Stimulated activated CD4-positive, alpha-beta T cell treated with anti-CD3 and anti-CD28 coated beads, TNF-alpha, amount 100 ng/mL, for 1 hour (primary cell): Measurements from ENCODE around the gene SNX25.
"Not testable (repeated sequence)": the region's sequence is repeated elsewhere in the genome, so short reads cannot be mapped to it uniquely, and the experiment has no call there.

ENCODE experiments used
- DNase-seq, 3 donors: peaks; one replicate each; pipeline ENCODE4 v3.0.0-alpha.2; 2020; ENCODE audit warnings: low read depth in 3 of 3, low spot score in 1 of 3

SNX25 gene

DNA sequence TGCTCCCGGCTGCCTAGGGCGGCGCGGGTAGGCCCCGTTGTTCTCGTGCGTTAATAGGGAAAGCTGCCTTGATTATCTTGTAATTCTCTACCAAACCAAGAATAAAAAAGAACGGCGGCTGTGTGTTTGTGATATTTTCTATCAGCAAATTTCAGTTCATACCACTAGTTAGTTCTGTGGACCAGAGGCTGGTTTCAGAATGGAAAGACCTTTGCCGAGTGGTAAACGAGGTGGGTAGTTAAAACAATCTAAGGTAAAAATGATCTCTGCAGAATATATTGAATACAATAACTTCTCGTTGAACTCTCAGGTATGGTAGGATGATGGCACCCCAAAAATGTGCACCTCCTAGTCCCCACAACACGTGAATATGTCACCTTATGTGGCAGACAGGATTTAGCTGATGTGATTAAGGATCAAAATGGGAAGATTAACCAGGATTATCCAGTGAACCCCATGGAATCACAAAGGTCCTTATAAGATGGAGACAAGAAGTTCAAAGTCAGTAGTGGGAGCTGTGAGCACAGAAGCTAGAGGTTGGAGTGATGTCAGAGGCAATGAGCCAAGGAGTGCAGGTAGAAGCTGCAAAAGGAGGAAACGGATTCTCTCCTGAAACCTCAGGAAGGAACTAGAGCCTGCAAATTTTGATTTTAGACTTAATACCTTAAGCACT, 5.0 kb upstream of the SNX25 start:
- DNase-seq, result no peak

DNA sequence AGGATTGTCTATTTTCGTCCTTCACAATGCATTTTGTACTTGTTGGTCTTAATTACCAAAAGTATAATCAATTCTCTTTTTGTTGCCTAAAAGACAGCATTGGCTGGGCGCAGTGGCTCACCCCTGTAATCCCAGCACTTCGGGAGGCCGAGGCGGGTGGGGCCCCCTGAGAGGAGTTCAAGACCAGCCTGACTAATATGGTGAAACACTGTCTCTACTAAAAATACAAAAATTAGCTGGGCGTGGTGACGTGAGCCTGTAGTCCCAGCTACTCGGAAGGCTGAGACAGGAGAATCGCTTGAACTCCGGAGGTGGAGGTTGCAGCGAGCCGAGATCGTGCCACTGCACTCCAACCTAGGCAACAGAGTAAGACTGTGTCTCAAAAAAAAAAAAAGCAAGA, 4.3 kb upstream of the SNX25 start:
- not testable (repeated sequence) for DNase-seq

DNA sequence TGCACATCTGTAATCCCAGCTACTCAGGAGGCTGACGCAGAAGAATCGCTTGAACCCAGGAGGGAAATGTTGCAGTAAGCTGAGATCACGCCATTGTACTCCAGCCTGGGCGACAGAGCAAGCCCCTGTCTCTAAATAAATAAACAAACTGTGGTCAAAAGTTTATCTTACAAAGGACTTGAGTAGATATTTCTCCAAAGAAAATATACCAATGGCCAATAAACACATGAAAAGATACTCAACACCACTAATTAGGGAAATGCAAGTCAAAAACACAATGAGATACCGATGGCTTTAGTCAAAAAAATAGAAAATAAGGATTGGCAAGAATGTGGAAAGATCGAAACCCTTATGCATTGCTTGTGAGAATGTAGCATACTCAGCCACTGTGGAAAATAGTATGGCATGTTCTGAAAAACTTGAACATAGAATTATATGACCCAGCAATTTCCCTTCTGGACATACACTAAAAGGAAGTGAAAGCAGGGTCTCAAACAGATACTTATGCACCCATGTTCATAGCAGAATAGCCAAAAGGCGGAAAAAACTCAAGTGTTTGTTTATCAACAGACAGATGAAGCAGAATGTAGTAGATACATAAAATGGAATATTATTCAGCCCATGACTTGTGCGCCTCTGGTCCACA, 3.6 kb upstream of the SNX25 start:
- no peak for DNase-seq

DNA sequence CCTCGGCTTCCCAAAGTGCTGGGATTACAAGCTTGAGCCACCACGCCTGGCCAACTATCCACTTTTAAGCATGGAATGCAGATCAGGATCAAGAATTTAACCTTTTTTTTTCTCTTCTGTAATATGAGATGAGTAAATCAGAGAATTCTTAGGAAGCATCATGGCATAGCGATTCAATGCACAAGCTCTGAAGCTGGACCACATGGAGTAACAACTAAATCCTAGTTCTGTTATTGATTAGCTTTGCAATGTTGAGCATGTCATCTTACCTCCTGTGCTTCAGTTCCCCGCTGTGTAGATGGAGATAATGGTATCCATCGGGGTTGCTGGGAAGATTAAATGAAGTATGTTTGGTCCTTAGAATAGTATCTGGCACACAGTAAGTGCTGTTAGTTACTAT, 1.9 kb upstream of the SNX25 start:
- no peak for DNase-seq

DNA sequence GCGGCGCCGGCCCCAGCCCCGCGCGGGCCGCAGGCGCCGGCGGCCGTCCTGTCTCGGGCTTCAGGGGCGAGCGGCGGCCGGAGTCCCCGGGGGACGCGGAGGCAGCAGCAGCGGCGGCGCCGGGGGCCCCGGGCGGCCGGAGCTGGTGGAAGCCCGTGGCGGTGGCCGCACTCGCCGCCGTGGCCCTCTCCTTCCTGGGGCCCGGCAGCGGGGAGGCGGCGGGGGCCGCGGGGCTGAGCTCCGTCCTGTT, 379 bp downstream of the SNX25 start:
- not testable (repeated sequence) for DNase-seq

DNA sequence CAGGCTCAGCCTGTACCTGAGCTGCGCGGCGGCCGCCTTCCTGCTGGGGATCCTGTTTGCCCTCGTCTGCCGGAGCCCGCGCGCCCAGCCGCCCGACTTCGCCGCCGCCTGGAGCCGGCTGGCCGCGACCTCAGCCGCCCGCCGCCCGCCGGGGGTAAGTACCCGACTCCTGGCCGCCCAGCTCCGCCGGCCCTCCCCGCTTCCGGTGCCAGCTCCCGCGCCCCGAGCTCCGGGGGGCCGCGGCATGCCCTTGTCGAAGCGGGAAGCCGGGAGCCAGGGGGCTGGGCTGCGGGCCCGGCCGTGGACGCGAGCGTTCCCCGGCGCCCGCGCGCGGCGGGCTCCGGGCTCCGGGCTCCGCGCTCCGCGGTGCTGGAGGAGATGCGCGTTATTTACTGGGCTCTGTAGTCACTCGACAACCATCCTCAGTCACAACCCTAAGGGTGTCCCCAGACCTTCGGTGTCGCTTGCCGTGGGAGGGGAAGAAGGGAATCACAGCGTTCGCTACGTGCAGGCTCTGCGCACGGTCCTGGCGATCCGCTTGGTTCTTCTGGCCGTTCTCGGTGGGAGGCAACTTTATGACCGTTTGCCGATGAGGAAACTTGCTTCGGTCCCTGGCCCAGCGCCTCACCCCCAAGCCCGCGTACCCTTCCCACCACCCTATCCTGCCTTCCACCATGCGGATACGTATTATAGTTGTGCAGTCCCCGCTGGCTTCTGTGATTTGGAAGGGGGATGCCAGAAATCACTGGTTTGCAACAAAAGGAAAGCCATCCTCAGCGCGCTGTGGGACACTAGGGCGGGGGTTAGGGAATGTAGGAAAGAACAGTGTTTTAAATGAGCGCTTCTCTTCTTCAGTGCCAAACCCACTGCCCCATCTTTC, 944 bp downstream of the SNX25 start:
- DNase-seq, result no peak

DNA sequence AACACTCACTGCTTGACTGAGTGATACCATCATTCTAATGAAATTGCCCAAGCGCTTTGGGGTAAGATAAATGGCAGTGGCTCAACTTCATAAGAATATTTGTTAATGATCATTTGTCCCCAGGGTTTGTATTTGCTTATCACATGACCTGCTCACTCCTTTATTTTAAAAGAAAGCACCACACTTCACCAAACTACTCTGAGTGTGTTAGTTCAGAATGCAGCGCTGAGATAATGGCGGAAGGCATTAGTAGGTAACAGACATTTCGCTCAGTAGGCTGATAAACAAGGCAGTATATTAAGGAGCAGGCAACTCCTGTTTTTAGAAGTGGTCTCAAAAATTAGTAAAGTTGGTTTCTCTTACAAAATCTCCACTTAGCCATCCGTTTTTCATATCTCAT, 1.6 kb downstream of the SNX25 start:
- DNase-seq, result no peak

DNA sequence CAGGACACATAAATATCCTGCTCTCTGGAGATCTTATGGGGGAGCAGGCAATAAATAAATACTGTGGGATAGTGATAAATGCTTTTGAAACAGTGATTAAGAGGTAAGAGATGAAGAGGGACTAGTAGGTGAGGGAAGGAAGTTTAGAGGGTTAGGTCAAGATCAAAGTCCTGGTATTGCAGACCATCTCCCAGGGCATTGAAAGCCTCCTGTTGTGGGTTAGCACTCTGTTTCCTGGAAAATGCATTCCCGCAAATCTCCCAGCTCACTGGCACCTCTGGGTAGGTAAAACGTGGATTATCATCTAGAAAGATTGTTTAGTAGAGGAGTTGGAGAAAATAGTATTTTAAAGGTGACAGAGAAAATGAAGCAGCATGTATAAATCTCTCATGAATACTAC, 2.2 kb downstream of the SNX25 start:
- DNase-seq, result no peak

DNA sequence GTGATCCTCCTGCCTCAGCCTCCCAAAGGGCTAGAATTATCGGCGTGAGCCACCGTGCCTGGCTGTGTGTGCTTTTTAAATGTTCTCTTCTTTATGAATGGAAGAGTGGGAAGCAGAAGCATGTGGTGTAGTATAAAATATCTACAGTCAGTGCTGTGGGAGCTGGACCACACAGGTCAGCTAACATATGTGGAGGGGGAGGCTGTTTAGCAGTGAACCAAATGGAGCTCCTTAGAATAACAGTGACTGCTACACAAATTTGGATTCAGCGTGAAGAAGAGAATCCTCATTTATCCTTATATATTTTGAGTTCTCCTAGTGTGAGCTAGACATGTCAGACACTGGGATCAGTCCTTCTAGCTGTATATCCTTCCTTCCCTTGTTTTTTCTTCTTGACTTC, 3.2 kb downstream of the SNX25 start:
- DNase-seq, result no peak

DNA sequence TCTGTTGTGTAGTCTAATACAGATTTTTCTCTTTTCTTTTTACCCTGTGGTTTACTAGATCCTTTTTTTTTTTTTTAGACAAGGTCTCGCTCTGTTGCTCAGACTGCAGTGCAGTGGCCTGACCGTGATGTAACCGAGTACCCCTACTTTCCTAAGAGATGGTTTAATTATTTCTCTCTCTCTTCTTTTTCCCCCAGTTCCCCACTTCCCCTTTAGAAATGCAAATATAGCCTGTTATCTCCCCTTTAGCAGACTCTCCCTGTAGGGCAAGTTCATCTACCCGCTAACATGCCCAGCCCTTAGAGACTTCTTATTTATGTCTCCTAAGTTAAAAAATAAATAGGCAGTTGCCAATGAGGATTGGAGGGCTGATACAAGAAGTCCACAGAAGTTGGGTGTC, 4.5 kb downstream of the SNX25 start:
- no peak for DNase-seq

DNA sequence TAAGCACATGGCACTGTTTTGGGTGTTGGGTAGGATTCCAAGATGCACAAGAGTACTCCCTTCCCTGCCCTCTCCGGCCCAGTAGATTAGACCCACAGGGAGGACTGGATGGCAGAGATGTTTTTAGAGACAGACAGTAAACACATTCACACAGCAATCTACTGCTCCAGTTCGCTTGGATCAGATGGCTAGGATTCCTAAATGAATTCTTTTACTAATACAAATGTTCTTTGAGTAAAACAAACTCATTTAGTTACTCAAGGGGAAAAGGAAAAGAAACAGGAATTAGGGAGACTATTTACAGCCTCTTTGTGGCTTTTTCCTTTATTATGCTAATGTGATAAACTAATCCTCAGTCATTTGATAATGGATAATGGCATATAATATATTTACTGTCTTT, 5.9 kb downstream of the SNX25 start:
- DNase-seq, result no peak

DNA sequence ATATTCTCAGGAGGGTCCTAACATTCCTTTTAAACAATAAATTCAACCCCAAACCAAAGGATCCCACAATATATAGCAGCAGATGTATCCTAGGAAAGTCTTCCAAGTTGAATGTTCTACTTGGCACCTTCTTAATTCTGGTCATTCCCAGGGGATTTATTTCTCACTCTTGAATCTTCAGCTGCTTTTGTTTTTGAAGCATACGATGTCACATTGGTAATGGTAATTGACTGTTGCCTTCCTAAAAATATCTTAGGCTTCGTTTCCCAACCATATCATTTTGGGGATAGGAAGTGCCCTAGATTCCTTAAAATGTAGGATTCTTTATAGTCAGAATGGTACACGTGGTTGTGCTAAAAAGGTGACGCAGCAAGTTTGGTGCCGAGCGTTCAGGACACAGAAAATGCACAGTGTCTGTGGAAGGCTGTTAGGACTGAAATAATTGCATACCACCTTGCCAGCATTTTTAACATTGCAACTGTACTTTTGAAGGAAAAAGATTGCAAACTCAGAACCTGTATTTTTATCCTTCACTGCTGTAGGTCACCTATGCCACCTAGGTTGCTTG, 8.1 kb downstream of the SNX25 start:
- DNase-seq, result no peak

DNA sequence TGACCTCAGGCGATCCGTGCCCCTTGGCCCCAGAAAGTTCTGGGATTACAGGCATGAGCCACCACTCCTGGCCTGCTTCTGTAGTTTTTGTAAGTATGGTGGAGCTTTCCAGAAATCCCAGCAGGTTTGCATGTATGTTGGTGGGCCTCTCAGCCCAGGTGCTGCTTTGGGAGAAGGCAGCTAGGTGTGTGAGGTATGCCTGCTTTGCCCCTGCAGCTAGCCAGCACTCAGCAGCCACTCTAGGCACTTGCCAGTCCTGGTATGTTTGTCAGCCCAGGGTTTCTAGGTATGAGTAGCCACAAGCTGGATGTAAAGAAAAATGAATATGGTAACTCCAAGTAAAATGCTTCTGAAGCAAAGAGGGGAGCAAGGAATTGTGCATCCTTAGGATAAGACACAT, 8.9 kb downstream of the SNX25 start:
- DNase-seq, result no peak

DNA sequence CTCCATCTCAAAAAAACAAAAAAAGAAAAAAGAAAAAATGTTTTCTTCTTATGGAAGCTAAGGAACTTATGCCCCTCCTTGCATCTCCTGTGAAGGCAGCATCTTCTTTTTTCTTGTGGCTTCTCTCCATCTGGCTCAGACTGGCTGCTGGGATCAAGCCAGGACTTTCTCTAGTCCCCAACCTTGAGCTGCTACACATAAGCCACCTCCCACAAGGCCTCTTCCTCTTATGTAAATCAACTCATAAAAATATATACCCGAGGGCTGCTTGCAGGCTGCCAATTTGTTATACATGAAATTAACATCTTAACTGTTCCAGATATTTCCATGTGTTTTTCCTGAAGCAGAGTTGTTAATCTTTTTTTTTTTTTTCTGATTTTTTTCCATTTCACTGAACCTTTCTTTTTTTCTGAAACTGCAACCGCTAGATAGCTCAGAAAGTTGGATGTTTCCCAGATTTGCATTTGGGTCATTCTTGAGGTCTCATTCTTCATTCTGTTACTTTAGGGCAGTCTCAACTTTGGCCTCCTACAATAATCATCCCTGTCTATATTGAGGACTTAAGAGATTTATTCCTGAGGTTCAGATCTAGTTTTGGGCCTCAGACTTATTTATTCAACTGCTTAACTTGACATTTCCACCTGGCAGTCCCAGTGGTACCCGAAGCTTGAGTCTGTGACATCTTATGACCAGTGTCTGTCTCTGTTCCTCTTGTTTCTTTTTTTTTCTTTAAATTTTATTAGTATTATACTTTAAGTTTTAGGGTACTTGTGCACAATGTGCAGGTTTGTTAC, 10.3 kb downstream of the SNX25 start:
- DNase-seq, result no peak

DNA sequence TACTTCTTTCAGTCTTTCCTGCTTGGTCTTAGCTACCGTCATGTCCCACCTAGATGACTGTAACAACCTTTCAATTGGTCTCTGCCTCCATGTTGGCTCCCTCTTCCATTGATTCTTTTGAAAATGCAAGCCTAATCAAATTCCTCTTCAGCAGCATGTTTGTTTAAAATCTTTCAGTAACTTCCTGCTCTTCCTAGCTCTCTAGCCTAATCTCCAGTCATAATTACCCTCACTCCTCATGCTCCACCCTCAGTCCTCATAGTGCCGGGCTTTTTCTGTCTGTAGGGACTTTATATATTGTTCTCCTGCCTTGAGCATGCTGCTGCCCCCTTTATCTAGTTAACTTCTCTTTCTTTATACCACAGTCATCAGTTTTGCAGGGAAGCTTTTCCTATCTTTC, 12.1 kb downstream of the SNX25 start:
- no peak for DNase-seq

DNA sequence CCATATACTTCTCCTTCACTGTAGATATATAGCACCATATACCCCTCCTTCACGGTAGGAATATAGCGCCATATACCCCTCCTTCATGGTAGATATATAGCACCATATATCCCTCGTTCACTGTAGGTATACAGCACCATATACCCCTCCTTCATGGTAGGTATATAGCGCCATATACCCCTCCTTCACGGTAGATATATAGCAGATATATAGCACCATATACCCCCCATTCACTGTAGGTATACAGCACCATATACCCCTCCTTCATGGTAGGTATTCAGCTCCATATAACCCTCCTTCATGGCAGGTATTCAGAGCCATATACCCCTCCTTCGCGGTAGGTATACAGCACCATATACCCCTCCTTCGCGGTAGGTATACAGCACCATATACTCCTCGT, 12.5 kb downstream of the SNX25 start:
- DNase-seq, result no peak

DNA sequence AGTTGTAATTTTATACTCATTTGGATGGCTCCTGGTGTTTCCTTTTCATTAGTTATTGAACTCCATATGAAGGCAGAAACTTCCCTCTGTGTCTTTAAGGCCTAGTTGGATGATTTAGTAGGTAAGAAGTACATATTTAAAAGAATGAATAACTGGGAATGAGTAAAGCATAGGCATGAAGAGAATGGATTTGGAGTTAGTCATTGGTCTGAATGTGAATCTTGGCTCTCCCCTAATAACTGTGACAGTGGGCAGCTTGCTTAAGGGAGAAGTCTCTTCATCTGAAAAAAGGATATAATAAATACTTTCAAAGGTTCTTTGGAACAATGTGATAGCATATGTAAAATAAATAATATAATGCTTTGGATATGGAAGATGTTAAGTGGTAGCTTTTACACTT, 13.2 kb downstream of the SNX25 start:
- no peak for DNase-seq

DNA sequence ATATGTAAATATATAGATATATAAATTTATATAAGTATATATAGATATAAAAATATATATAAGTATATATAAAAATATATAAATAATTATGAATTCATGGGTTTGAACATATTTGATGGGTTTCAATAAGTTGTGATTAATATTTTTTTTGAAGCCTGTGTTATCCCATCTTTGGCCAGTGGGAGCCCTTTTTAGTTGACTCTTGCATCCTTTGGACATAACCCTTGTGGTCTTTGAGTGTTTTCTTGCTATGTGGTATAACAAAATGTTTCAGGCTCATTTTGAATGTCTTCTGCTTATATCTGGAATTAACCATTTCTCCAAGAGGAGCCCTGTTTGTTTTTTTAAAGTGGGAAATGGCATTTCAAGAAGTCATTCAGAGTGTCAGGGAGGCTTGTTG, 15.2 kb downstream of the SNX25 start:
- DNase-seq, result no peak

DNA sequence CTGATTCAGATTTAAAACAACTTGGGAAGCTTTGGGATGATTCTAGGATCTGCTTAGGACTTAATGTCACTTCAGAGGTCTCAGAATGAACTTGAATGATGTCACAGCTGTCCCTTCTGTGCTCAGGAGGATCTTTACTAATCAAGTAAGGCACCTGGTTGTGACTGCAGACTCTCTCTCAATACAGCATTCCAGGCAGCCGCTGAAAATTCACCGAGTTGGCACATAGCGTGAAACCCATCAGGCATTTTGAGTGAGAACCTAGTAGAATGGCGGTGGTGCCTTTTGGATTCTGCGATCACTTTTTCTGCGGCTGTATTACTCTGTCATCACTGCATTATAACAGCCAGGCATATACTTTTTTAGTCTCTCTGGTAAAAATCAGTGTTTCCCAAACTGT, 16.5 kb downstream of the SNX25 start:
- DNase-seq, result no peak

DNA sequence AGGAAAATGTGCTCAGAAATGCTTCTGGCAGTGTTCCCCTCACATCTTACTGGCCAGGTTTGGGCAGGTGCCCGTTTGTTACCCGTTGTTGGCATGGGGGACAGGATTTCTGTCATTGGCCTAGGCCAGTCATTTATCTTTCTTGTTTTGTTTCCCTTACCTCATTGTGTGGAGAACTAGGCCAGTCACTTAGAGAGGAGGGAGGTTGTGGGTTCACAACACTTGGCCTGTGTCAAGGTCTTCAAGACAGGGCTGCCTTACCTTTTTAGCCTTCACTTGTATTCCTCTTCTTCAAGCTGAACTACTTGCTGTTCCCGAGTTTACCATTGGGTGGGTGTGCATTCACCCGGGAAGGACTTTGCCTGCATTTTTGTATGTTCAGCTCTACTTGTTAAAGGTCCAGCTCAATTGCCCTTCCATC, 17.7 kb downstream of the SNX25 start:
- no peak for DNase-seq

DNA sequence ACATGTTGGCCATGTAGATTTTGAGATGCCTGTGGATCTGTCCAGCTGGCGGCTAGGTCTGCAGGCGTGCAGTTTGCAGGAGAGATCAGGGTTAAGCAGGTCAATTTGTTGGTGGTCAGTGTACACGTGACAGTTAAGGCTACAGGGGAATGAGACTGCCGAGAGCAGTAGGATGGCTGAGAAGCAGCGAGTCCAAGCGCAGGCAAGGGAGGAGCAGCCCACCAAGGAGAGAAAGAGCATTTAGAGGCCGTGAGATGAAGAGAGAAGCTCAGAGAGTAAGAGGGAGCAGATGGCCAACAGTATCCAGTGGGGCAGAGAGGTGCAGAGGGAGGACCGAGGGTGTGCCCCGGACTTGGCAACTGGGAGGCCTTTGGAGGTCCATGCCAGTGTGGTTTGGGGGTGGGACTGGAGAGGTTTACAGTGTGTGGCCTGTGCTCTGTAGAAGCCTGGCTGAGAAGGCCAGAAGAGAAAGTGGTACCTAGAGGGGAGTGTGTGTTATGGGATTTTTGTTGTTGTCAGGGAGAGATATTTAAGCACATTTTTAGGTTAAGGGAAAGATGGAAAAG, 18.4 kb downstream of the SNX25 start:
- no peak for DNase-seq
